IMR-90 (cell line): ENCODE results near the gene PTPRN2. TPM values are rescaled to one million over a fixed set of nuclear protein-coding genes. Genes with fewer than 3 reads are reported as not detected.

Experiments
- ATAC-seq: fragments of 200-7000 bp; cut with Tn5 transposase; 2 replicates; pipeline ENCODE4 v1.9.1; 2020; ENCODE audit warnings: low read depth, mild to moderate bottlenecking, moderate library complexity
- BruUV-seq: library from RNA; stranded (reverse); fragments of 400-500 nt; replicated peaks from 2 replicates; lab custom pipeline; 2021; lab: Mats Ljungman, UMichigan
- CTCF ChIA-PET: fragments of 300-600 bp; formaldehyde crosslinking; extraction: SDS; loops from one replicate; lab custom pipeline; 2021; ENCODE audit warnings: antibody characterized with exemption; lab: Yijun Ruan, JAX
- POLR2A ChIA-PET: fragments of 300-600 bp; sonication (Branson Sonifier 250); formaldehyde crosslinking; loops from one replicate; lab custom pipeline; 2022; ENCODE audit warnings: antibody characterized with exemption; ENCODE audit not compliant: unreplicated experiment; lab: Charles Lee
- DNase-seq: peaks from one replicate; pipeline ENCODE4 v3.0.0; 2013
- H2AFZ ChIP-seq: replicated peaks from 2 replicates; pipeline ENCODE3; 2013; ENCODE audit warnings: low read length, mild to moderate bottlenecking; ENCODE audit not compliant: poor library complexity
- H2AK5ac ChIP-seq: 2 replicates; pipeline ENCODE4 v1.6.1; 2013; ENCODE audit warnings: low read depth, low read length, inconsistent platforms
- H2AK9ac ChIP-seq: replicated peaks from 2 replicates; pipeline ENCODE3; 2013; ENCODE audit warnings: mild to moderate bottlenecking, low read depth, low read length, moderate library complexity; ENCODE audit not compliant: poor library complexity
- H2BK120ac ChIP-seq: 2 replicates; pipeline ENCODE4 v1.6.1; 2013; ENCODE audit warnings: low read depth, low read length, inconsistent platforms
- H2BK15ac ChIP-seq: 3 replicates; pipeline ENCODE4 v1.6.1; 2013; ENCODE audit warnings: low read depth, low read length, inconsistent platforms
- H2BK20ac ChIP-seq: 2 replicates; pipeline ENCODE4 v1.6.1; 2013; ENCODE audit warnings: low read depth, mild to moderate bottlenecking, inconsistent platforms, low read length, moderate library complexity
- H2BK5ac ChIP-seq: 2 replicates; pipeline ENCODE4 v1.6.1; 2013; ENCODE audit warnings: mild to moderate bottlenecking, low read depth, low read length, inconsistent platforms; ENCODE audit not compliant: poor library complexity, severe bottlenecking
- H3K14ac ChIP-seq: replicated peaks from 2 replicates; pipeline ENCODE4 v1.6.1; 2013; ENCODE audit warnings: low read depth, low read length, inconsistent platforms
- H3K18ac ChIP-seq: 2 replicates; pipeline ENCODE4 v1.6.1; 2013; ENCODE audit warnings: low read depth, low read length, control low read depth
- H3K23ac ChIP-seq: 2 replicates; pipeline ENCODE4 v1.6.1; 2013; ENCODE audit warnings: low read depth, low read length, inconsistent platforms
- H3K27ac ChIP-seq: 2 replicates; pipeline ENCODE4 v1.5.1; 2013; ENCODE audit warnings: mild to moderate bottlenecking, control low read depth, low read length; ENCODE audit not compliant: insufficient read depth
- H3K27me3 ChIP-seq: 2 replicates; pipeline ENCODE4 v1.6.1; 2013; ENCODE audit warnings: low read length; ENCODE audit not compliant: control insufficient read depth, insufficient read depth
- H3K36me3 ChIP-seq: 2 replicates; pipeline ENCODE4 v1.6.1; 2013; ENCODE audit warnings: low read length, mixed read lengths; ENCODE audit not compliant: control insufficient read depth, insufficient read depth
- H3K4ac ChIP-seq: 2 replicates; pipeline ENCODE4 v1.6.1; 2013; ENCODE audit warnings: low read depth, low read length, inconsistent platforms
- H3K4me1 ChIP-seq: 2 replicates; pipeline ENCODE4 v1.6.1; 2013; ENCODE audit warnings: low read length, mixed read lengths; ENCODE audit not compliant: control insufficient read depth, insufficient read depth
- H3K4me2 ChIP-seq: 2 replicates; pipeline ENCODE4 v1.6.1; 2013; ENCODE audit warnings: low read depth, mild to moderate bottlenecking, control low read depth, low read length, moderate library complexity
- H3K4me3 ChIP-seq: 2 replicates; pipeline ENCODE4 v1.5.1; 2013; ENCODE audit warnings: low read depth, mild to moderate bottlenecking, control low read depth, low read length, moderate library complexity; ENCODE audit not compliant: insufficient read depth
- H3K56ac ChIP-seq: 2 replicates; pipeline ENCODE4 v1.6.1; 2013; ENCODE audit warnings: low read length, inconsistent platforms; ENCODE audit not compliant: insufficient read depth; ENCODE audit errors: extremely low read depth
- H3K79me1 ChIP-seq, 2 experiments: 2 replicates each; pipeline ENCODE4 v1.6.1; 2013; ENCODE audit warnings: low read length in 2 of 2, inconsistent platforms in 1 of 2, low read depth in 1 of 2
- H3K9ac ChIP-seq: 2 replicates; pipeline ENCODE4 v1.6.1; 2013; ENCODE audit warnings: low read depth, low read length, control low read depth
- H3K9me1 ChIP-seq: 2 replicates; pipeline ENCODE4 v1.6.1; 2013; ENCODE audit warnings: low read length, inconsistent platforms; ENCODE audit not compliant: insufficient read depth
- H3K9me3 ChIP-seq: 2 replicates; pipeline ENCODE4 v1.6.1; 2013; ENCODE audit warnings: low read length; ENCODE audit not compliant: control insufficient read depth, insufficient read depth
- H4K20me1 ChIP-seq: 2 replicates; pipeline ENCODE4 v1.6.1; 2013; ENCODE audit warnings: low read length, inconsistent platforms; ENCODE audit not compliant: insufficient read depth
- H4K5ac ChIP-seq: 2 replicates; pipeline ENCODE4 v1.6.1; 2013; ENCODE audit warnings: mild to moderate bottlenecking, low read depth, low read length, control low read depth
- H4K8ac ChIP-seq, 2 experiments: 2 replicates each; pipeline ENCODE4 v1.6.1; 2013; ENCODE audit warnings: low read depth in 2 of 2, low read length in 2 of 2, control low read depth in 1 of 2, inconsistent platforms in 1 of 2
- H4K91ac ChIP-seq: 2 replicates; pipeline ENCODE4 v1.6.1; 2013; ENCODE audit warnings: low read depth, low read length, inconsistent platforms; ENCODE audit not compliant: insufficient read depth
- BHLHE40 ChIP-seq: fragments of 150-350 bp; IDR thresholded peaks from 2 replicates; pipeline ENCODE4 v1.6.1; 2016; ENCODE audit warnings: mild to moderate bottlenecking, low read depth, low read length
- CEBPB ChIP-seq: IDR thresholded peaks from 2 replicates; pipeline ENCODE4 v1.6.1; 2012; ENCODE audit warnings: low read depth, low read length, improper control_type of control experiment
- CHD1 ChIP-seq: IDR thresholded peaks from 2 replicates; pipeline ENCODE4 v1.6.1; 2012; ENCODE audit warnings: low read depth, low read length, improper control_type of control experiment
- FOS ChIP-seq: fragments of 150-350 bp; IDR thresholded peaks from 2 replicates; pipeline ENCODE4 v1.6.1; 2016; ENCODE audit warnings: low read depth, low read length
- MAZ ChIP-seq: IDR thresholded peaks from 2 replicates; pipeline ENCODE4 v1.6.1; 2012; ENCODE audit warnings: low read depth, mild to moderate bottlenecking, low read length, improper control_type of control experiment, moderate library complexity, borderline replicate concordance
- MXI1 ChIP-seq: IDR thresholded peaks from 2 replicates; pipeline ENCODE4 v1.6.1; 2012; ENCODE audit warnings: low read depth, mild to moderate bottlenecking, low read length, moderate library complexity, borderline replicate concordance
- NFE2L2 ChIP-seq: fragments of 150-350 bp; IDR thresholded peaks from 2 replicates; pipeline ENCODE4 v1.6.1; 2016; ENCODE audit warnings: low read depth, mild to moderate bottlenecking, low read length
- RAD21 ChIP-seq: IDR thresholded peaks from 2 replicates; pipeline ENCODE4 v1.6.1; 2012; ENCODE audit warnings: low read length, improper control_type of control experiment
- RCOR1 ChIP-seq: IDR thresholded peaks from 2 replicates; pipeline ENCODE4 v1.6.1; 2012; ENCODE audit warnings: mild to moderate bottlenecking, low read length, improper control_type of control experiment; ENCODE audit not compliant: insufficient replicate concordance
- RFX5 ChIP-seq: IDR thresholded peaks from 2 replicates; pipeline ENCODE4 v1.8.0; 2012; ENCODE audit warnings: low read depth, mild to moderate bottlenecking, low read length, moderate library complexity
- SMC3 ChIP-seq: fragments of 150-350 bp; IDR thresholded peaks from 2 replicates; pipeline ENCODE4 v1.6.1; 2016; ENCODE audit warnings: low read depth, mild to moderate bottlenecking, antibody characterized with exemption, low read length, moderate library complexity
- WGBS, 2 experiments: methylation state at CpG; one replicate each; pipeline versions ENCODE4 v1.1.5 to v1.1.7; 2013; ENCODE audit warnings: missing lambda C conversion rate in 2 of 2; ENCODE audit not compliant: insufficient read length in 1 of 2; ENCODE audit errors: extremely low coverage in 2 of 2; 5-methylcytosine and 5-hydroxymethylcytosine counted together
- dilution Hi-C: fragments of 300-500 bp; cut with HindIII; formaldehyde crosslinking; loops from one replicate; pipeline ENCODE4 v1.14.3; 2018; ENCODE audit warnings: low sequenced_read_pairs; ENCODE audit not compliant: unreplicated experiment
- in situ Hi-C: fragments of 300-500 bp; cut with MboI; formaldehyde crosslinking; loops from 3 replicates; pipeline ENCODE4 v1.14.3; 2019; ENCODE audit warnings: low sequenced_read_pairs, inconsistent platforms, mixed read lengths
- intact Hi-C: fragments of 100-400 bp; cut with micrococcal nuclease; formaldehyde crosslinking; loops from 2 replicates; pipeline ENCODE4 v1.10.0; 2022
- polyA plus RNA-seq, 3 experiments: library from polyadenylated mRNA; depleted of rRNA; stranded (reverse); fragments of >200 nt; gene quantifications; 2 replicates each; pipeline ENCODE4 v1.2.3, GENCODE V29; 2012; ENCODE audit warnings: low replicate concordance in 1 of 3
- total RNA-seq: library from RNA; depleted of rRNA; stranded (reverse); fragments of >200 nt; gene quantifications from 2 replicates; pipeline ENCODE4 v1.2.3, GENCODE V29; 2012
- TF ChIP-seq, protein P1 (sequence below): fragments of 150-350 bp; IDR thresholded peaks from 2 replicates; pipeline ENCODE4 v1.6.1; 2016; ENCODE audit warnings: low read depth, mild to moderate bottlenecking, low read length, moderate library complexity, borderline replicate concordance
- TF ChIP-seq, protein P2 (sequence below): conservative IDR thresholded peaks from 2 replicates; pipeline ENCODE4 v1.5.1; 2012; ENCODE audit warnings: mild to moderate bottlenecking, low read depth, low read length, improper control_type of control experiment

Gene PTPRN2
- total and polyA plus RNA-seq, 2 of the 4 experiments (the other 2 are of a cell fraction): 0.03 TPM; not detected in 1

DNA sequence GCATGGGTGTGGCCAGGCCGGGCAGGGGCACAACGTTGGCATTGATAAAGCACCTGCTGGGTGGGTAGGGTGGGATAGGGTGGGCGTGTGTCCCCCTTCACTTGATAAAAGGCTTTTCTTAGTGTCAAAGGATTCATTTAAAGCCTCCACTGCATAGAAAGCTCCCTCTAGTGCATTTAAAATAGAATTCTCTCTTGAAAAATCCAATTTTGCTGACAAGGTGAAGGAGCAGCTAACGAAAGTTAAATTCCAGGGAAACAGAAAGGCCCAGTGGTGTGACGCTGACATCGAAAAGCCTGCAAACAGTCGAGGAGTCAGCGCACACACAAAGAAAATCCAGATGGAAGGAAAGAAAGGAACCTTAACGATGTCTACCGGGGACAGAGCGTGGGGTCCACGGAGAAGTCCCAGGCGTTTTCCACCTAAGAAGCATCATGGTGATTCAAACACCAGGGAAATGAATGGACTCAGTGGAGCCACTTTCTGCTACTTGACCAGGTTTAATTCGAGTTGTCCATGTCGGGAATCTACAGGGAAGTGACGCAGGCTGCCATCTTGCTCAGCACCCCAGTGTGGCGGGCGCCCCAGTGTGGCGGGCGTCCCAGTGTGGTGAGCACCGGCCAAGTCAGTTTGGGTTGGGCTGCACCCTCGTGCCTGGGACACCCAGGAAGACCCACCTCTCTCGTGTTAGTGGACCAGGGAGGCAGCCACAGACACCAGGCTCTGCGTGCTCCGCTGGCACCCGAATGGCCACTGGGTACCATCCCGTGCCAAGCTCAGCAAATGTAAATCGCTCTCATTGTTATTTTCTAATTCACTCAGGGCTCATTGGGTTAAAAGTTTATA lies 1033.0 kb downstream of the PTPRN2 start:
- H3K27me3 ChIP-seq: no peaks in the 10 kb centered on the region
- H2BK120ac ChIP-seq: no peak overlapping the region
- POLR2A ChIA-PET: no interaction called here
- H3K27ac ChIP-seq: no peak overlapping the region
- CTCF ChIA-PET: no interaction called here
- H2AK5ac ChIP-seq: no peak overlapping the region
- TF ChIP-seq CHD1 (no peak), MXI1 (no peak), BHLHE40 (no peak), CEBPB (no peak), RFX5 (no peak), RCOR1 (no peak), NFE2L2 (no peak), FOS (no peak), SMC3 (no peak), MAZ (no peak), RAD21 (no peak)
- TF ChIP-seq, protein P1, sequence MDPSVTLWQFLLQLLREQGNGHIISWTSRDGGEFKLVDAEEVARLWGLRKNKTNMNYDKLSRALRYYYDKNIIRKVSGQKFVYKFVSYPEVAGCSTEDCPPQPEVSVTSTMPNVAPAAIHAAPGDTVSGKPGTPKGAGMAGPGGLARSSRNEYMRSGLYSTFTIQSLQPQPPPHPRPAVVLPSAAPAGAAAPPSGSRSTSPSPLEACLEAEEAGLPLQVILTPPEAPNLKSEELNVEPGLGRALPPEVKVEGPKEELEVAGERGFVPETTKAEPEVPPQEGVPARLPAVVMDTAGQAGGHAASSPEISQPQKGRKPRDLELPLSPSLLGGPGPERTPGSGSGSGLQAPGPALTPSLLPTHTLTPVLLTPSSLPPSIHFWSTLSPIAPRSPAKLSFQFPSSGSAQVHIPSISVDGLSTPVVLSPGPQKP: no peak
- TF ChIP-seq, protein P2, sequence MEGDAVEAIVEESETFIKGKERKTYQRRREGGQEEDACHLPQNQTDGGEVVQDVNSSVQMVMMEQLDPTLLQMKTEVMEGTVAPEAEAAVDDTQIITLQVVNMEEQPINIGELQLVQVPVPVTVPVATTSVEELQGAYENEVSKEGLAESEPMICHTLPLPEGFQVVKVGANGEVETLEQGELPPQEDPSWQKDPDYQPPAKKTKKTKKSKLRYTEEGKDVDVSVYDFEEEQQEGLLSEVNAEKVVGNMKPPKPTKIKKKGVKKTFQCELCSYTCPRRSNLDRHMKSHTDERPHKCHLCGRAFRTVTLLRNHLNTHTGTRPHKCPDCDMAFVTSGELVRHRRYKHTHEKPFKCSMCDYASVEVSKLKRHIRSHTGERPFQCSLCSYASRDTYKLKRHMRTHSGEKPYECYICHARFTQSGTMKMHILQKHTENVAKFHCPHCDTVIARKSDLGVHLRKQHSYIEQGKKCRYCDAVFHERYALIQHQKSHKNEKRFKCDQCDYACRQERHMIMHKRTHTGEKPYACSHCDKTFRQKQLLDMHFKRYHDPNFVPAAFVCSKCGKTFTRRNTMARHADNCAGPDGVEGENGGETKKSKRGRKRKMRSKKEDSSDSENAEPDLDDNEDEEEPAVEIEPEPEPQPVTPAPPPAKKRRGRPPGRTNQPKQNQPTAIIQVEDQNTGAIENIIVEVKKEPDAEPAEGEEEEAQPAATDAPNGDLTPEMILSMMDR: no peak
- no peak overlapping the region for H3K4me2 ChIP-seq
- H3K4me3 ChIP-seq: no peak overlapping the region
- in situ Hi-C loops (no loop called here), intact Hi-C loops (no loop called here), dilution Hi-C loops (no loop called here)
- H3K4me1 ChIP-seq: no peaks in the 10 kb centered on the region
- H3K14ac ChIP-seq: no peak overlapping the region
- H3K9ac ChIP-seq: no peak overlapping the region
- peaks cover 63% of the 10 kb centered on the region for H3K9me3 ChIP-seq
- no peak overlapping the region for H2BK20ac ChIP-seq
- no peaks in the 10 kb centered on the region for H3K9me1 ChIP-seq
- no peak overlapping the region for H3K4ac ChIP-seq
- no peak overlapping the region for H2AK9ac ChIP-seq
- no peak overlapping the region for H3K56ac ChIP-seq
- no peak overlapping the region for H4K5ac ChIP-seq
- no peaks in the 10 kb centered on the region for H4K20me1 ChIP-seq
- no peaks in the 10 kb centered on the region for H3K36me3 ChIP-seq
- ATAC-seq (no peak), DNase-seq (no peak)
- H4K8ac ChIP-seq: no peak overlapping the region
- no peak overlapping the region for H3K23ac ChIP-seq
- H2BK15ac ChIP-seq: no peak overlapping the region
- WGBS, 2 experiments: 85% methylated on average over 8 of the region's 28 CpGs; no CpG with 5 or more reads in 1 of the 2 experiments
- no TSS peak for BruUV-seq
- H3K18ac ChIP-seq: no peak overlapping the region
- H2BK5ac ChIP-seq: no peak overlapping the region
- no peak overlapping the region for H4K91ac ChIP-seq
- no peak overlapping the region for H2AFZ ChIP-seq
- no peaks in the 10 kb centered on the region for H3K79me1 ChIP-seq
